Ovary (tissue), 3 donors: Measurements from ENCODE around the gene USP47.

Experiments used
- POLR2A ChIP-seq: fragments of 450-650 bp; IDR thresholded peaks from one replicate; pipeline ENCODE4 v1.6.1; 2017; ENCODE audit warnings: antibody characterized with exemption, mild to moderate bottlenecking, moderate library complexity
- TF ChIP-seq, protein P1 (sequence below), 3 donors: fragments of 450-650 bp in 2 of 3; fragments of 200-600 bp in 1 of 3; IDR thresholded peaks; one replicate each; pipeline versions ENCODE4 v1.5.1 to v1.8.0; 2016 to 2022; ENCODE audit warnings: antibody characterized with exemption in 3 of 3, mild to moderate bottlenecking in 1 of 3
- donor health status: DM: no; HTN: no; CAD: no.

DNA sequence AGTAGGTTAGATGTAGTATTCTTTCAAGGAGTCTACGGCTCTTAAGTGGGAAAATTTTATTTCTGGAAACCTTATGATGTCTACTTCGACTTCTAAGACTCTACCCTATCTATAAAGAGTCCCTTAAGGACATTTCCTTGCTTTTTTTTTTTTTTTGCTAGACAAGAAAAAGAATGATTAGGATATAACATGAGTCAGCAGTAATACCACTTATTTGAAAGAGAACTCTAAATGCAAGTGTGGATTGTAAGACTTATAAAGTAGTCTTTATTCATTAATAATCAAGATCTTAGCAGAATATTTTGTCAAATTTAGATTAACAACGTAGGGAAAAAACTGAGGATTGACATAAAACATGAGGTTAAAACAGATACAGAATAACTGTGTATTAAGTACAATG lies 95.7 kb downstream of the USP47 start:
- TF ChIP-seq, protein P1, sequence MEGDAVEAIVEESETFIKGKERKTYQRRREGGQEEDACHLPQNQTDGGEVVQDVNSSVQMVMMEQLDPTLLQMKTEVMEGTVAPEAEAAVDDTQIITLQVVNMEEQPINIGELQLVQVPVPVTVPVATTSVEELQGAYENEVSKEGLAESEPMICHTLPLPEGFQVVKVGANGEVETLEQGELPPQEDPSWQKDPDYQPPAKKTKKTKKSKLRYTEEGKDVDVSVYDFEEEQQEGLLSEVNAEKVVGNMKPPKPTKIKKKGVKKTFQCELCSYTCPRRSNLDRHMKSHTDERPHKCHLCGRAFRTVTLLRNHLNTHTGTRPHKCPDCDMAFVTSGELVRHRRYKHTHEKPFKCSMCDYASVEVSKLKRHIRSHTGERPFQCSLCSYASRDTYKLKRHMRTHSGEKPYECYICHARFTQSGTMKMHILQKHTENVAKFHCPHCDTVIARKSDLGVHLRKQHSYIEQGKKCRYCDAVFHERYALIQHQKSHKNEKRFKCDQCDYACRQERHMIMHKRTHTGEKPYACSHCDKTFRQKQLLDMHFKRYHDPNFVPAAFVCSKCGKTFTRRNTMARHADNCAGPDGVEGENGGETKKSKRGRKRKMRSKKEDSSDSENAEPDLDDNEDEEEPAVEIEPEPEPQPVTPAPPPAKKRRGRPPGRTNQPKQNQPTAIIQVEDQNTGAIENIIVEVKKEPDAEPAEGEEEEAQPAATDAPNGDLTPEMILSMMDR (IDR thresholded peaks at IDR 0.05): no peak
- TF ChIP-seq POLR2A: no peak
